Liver (tissue), 3 donors: ENCODE measurements around the gene ANKRD28.

Source experiments
- ATF3 ChIP-seq: IDR thresholded peaks from 2 replicates; pipeline ENCODE4 v1.6.1; 2016; ENCODE audit warnings: antibody characterized with exemption
- CTCF ChIP-seq: fragments of 150-350 bp; IDR thresholded peaks from 2 replicates; pipeline ENCODE4 v1.5.1; 2017; ENCODE audit warnings: improper control_type of control experiment, low read depth, low read length; ENCODE audit not compliant: missing input control
- FOXA1 ChIP-seq: IDR thresholded peaks from 2 replicates; pipeline ENCODE4 v1.6.1; 2016; ENCODE audit warnings: antibody characterized with exemption
- GABPA ChIP-seq, 2 donors: IDR thresholded peaks in 1 of 2; conservative IDR thresholded peaks in 1 of 2; 2 replicates each; pipeline ENCODE4 v1.6.1; 2016; ENCODE audit warnings: antibody characterized with exemption in 2 of 2, mild to moderate bottlenecking in 1 of 2, moderate library complexity in 1 of 2
- MAX ChIP-seq: IDR thresholded peaks from 2 replicates; pipeline ENCODE4 v1.6.1; 2016; ENCODE audit warnings: antibody characterized with exemption
- RAD21 ChIP-seq, 2 donors: IDR thresholded peaks; 2 replicates each; pipeline ENCODE4 v1.6.1; 2016; ENCODE audit warnings: antibody characterized with exemption in 2 of 2, mild to moderate bottlenecking in 2 of 2
- REST ChIP-seq: IDR thresholded peaks from 2 replicates; pipeline ENCODE4 v1.6.1; 2016; ENCODE audit warnings: antibody characterized with exemption, mild to moderate bottlenecking
- TAF1 ChIP-seq: conservative IDR thresholded peaks from 2 replicates; pipeline ENCODE4 v1.6.1; 2016; ENCODE audit warnings: antibody characterized with exemption, mild to moderate bottlenecking
- YY1 ChIP-seq: IDR thresholded peaks from 2 replicates; pipeline ENCODE4 v1.6.1; 2016; ENCODE audit warnings: antibody characterized with exemption, mild to moderate bottlenecking
- donor health status: healthy.
- donor health status: healthy.

- peak; percentile 87 to 90 for TF ChIP-seq RAD21 (IDR thresholded peaks at IDR 0.05)
- TF ChIP-seq REST, result no peak
- TF ChIP-seq CTCF, result peak; percentile 40
- TF ChIP-seq FOXA1, result no peak
- no peak for TF ChIP-seq TAF1
- no peak for TF ChIP-seq YY1
- no peak for TF ChIP-seq ATF3
- no peak for TF ChIP-seq GABPA (IDR thresholded peaks at IDR 0.05 in 1 of 2, conservative IDR thresholded peaks at IDR 0.05 in 1 of 2)
- no peak for TF ChIP-seq MAX
These were observed 14.4 kb upstream of the ANKRD28 start for GRCh38 chr3:15812183-15812582.
